Measurements from ENCODE around the gene C6orf89.
A peak's percentile ranks its signal among the peaks of the same experiment; 100 is the strongest.

Gene C6orf89

DNA sequence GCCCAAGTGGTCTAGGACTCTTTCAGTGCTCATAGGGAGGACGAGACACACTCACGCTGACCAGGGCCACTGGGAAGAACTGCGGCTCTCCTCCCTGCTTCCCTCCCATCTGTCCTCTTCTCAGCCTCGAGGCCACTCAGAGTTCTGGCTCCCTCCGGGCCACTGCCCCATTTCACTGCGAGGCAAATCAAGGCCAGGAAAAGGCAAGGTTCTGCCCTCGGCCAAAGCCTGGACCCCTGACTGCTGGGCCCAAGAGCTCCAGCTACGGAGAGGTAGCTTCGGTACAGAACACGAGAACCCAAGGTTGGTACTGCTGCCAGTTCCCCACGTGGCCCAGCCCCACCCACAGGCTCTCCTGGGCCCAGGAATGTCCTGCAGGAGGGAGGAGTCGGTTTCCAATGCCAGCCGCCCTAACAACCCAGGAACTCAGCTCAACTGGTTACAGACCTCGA, 83.5 kb downstream of the C6orf89 start:
- DNase-seq (ENCODE audit: low spot score): no peak

DNA sequence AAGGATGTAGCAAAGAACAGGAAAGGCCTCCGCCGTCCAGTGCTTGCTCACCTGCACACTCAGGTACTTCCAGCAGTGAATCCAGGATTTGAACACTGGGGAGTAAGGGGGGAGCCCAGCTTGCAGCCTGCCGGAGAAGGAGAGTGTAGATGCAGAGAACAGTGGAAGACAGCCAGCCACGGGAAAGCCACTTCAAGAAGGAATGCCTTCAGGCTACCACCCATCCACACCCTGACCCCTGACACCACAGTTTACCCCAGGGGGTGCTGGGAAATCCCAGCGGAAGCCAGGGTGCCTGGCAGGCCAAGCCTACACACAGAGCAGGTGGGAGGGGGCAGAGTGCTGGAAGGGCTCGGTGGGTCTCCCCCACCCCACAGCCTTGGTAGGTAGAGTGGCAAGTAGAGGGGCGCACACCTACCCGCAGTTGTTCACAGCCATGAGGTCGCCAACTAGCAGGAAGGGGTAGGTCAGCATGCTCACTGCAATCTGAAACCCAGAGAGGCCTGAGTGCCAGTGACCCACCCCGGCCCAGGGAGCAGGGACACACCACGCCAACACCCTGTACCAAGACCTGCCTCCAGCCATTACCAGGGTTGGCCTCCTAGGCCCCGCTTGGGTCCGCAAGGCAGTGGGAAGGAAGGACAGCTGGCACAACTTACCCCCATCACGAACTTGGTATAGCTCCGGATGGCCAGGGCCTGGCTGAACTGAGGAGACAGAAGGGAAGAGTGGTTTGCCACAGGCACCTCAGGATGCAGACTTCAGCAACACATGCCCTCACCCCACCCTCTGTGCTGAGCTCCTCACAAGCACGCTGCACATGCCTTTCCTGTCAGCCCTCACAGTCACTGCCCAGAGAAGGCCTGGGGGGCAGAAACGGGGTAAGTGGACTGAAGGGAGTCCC, 84.5 kb downstream of the C6orf89 start:
- DNase-seq (ENCODE audit: low spot score): no peak

DNA sequence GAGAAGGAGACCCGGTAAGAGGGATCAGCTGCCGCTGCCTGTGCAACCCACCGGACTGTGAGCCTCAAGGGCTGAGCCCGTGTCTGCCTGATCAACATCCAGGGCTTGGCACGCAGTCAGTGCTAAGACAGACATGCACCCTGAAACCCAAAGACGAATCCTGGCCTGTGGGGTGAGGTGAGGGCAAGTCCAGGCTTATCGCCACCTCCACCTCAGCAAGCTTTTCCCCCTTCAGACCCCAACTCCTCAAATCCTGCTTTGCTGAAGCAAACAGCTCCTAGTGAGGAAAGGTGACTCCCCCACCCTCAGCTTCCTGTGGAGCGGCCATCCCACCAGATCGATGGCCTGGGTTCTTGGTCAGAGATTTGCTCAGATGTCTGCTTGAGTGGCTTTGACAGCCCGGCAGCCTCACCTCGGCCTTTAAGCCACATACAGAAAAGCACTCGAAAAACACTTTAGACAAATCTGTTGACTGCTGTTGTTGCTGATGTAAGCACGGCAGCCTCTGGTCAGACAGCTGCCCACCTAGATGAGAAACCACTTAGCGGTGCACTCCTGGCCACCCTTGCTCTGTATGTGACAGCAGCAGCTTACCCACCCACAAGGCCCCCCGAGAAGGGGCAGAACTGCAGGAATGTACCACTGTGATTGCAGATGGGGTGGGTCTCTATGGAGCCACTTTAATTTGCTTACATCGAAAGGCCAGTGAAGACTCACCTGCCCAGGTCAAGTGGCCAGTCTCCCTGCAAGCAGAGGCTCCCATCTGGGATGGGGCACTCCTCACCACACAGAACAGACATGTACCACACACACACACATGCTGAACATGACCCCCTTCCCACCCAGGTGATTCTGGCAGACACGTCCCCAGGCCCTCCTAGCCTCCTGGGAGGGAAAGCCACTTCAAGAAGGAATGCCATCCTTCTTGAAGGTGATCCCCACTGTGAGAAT, 85.4 kb downstream of the C6orf89 start:
- DNase-seq (ENCODE audit: low spot score): no peak

DNA sequence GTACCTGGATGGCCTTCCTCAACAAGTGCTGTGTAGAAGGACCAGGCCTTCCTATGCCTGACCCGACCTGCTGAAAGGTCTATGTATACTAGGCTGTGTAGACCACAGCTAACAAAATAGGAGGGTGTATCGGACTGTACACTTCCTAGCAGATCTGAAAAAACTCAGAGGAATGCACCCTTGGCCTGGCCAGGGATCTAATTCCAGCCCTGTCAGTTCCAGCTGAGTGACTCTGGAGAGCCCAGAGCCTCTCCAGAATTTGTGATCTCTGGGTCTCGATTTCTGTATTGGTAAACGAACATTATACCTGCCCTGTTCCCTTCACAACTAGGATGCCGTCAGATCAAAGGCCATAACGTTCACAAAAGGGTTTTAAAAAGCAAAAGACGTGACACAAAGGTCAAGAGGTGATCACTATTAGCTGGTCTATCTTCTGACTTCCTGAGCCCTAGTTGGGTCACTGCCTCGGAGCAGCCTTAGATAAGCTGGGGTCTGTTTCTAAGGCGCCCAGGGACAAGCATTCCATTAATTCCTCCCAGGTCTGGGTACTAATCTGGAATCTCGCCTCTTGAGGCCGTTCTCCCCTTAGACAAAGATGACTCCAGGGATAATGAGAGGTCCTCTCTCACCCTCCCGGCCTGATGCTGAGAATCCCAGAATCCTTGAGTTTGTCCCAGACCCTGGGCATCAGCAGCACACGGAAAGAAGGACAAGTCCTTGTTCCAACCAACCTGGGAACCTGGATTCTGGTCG, 86.3 kb downstream of the C6orf89 start:
- no peak for DNase-seq (ENCODE audit: low spot score)

DNA sequence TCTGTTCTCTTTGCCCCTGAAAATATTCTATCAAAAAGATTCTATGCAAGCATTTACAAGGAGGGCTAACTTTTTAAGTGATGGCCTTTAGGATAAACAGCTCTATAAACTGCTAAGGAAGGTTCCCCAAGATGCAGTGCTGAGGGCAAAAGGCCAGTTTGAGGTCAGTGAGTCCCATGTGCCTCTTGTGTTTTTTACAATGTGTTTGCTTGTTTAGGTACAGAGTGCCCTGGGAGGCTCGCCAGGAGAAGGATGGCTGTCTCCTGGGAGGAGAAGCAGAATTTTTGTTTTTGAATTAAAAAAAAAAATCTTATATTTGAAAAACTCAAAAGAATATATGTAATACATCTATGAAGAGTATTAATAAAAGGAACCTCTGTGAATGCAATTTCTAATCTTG, 87.4 kb downstream of the C6orf89 start:
- DNase-seq (ENCODE audit: low spot score): no peak

DNA sequence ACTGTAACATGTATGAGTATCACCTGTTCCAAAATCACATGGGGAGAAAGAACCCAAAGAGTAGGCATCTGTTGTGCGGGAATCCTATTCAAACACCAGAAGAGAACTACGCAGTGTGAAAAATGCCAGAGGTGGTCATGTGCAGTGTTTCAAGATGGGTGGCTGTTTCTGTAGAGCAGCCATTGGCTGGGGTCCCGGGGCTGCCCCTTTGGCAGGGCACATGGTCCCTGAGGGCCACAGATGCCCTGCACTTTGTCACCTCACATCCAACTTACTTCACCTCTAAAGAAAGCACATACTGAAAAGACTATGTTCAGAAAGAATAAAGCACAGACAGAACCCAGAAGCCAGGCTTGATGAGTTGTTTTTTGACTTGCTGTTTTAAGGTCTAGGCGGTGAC, 87.9 kb downstream of the C6orf89 start:
- DNase-seq (ENCODE audit: low spot score): no peak

DNA sequence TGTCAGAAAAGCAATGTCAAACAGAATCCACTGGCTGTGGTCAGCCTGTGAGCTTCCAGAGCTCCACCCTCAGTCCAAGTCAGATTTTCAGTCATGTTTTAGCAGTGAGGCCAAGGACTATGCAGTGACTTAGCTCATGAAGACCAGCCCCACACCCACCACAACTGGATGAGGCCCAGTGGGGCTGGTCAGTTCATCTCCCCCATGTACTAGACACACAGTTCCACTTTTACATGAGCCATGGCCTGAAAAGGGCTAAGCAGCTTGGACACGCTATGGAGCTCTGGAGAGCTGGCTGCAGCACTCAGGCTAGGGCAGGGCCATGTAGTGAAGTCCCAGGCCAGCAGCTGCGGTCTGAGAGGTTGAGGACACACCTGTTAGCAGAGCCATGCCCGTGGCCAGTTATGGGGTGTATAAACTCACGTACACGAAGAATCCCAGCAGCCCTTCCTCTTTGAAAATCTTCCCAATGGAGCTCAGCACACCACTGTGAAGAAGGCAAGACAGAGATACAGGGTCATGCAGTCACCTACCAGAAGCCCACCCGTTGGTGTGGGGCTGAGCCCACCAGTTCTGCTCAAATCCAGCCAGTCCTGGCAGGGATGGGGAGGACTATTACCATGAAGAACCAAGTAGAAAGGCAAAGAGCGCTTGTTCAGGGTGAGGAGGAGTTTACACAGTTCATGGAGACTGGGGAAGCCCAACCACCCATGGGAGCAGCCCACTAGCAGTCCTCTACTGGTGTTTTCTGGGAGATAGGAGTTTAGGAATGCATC, 89.7 kb downstream of the C6orf89 start:
- no peak for DNase-seq (ENCODE audit: low spot score)

DNA sequence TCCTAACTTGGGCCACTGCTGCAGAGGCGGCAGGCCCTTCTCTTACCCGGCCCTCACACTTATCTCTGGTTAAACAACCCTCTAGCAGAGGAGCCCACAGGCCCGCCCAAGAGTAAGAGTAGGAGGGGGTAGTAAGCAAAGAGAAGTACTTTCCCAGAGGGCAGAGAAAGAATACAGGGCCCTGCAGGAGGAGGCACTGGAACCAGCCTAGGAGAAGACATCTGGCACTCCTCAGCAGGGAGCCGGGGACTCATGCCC, 90.2 kb downstream of the C6orf89 start:
- no peak for DNase-seq (ENCODE audit: low spot score)

DNA sequence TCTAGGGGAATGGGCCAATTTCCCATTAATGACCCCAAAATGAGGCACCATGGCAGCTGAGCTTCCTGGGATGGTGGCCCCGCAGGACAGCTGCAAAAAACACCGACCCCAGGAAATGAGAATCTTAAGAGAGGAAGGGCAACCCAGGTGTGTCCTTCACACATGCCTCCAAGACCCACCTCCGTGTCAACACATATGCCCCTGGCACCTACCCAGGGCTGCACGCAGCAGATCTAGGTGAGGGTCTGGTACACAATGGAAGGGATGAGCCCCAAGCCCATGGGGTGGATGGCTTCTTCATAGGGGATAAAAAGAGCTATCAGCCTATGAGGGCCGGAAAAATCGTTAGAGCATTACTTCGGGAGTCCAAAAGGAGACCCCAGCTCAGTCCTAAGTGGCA, 90.8 kb downstream of the C6orf89 start:
- no peak for DNase-seq (ENCODE audit: low spot score)

DNA sequence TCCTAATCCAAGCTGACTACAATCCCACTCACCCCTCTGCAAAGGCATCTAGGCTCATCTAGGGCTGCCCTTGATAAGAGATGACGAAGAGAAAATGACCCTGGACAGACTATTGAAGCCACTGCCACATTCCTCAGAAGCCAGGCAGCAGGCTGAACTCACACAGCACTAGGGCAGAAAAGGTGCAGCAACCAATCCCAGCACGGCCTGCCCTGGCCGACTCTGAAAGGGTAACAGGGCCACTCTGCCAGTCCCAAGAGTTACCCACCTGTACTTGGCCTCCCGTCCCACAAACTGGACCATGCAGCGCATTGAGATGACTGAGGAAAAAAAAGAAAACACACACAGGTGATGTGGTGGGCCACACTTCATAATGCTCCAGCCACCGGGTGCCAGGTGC, 91.2 kb downstream of the C6orf89 start:
- no peak for DNase-seq (ENCODE audit: low spot score)

DNA sequence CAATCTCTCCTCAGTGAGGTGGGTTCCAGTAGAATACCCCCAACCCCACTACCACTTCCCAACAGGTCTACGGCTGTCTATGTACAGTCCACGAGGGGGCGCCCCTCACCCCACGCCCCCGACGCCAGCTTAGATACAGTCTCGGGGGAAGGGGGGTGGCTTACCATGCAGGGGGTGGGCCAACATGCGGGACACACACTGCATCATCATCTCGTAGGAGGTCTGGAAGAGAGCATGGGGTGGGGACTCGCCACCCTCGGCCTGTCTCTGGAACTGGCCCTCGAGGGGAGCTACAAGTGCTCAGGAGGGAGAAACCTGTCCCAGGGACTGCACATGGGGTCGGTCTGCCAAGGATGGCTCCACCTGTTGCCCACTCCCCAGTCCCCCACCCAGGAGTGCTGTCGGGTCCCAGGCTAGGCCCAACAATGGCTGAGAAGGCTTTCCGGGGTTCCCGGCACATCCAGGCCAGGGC, 91.8 kb downstream of the C6orf89 start:
- peak; percentile 43 for DNase-seq (ENCODE audit: low spot score)

Data from HuH-7 (cell line).